Measurements from ENCODE around the gene SHANK3.

SHANK3 gene

DNA sequence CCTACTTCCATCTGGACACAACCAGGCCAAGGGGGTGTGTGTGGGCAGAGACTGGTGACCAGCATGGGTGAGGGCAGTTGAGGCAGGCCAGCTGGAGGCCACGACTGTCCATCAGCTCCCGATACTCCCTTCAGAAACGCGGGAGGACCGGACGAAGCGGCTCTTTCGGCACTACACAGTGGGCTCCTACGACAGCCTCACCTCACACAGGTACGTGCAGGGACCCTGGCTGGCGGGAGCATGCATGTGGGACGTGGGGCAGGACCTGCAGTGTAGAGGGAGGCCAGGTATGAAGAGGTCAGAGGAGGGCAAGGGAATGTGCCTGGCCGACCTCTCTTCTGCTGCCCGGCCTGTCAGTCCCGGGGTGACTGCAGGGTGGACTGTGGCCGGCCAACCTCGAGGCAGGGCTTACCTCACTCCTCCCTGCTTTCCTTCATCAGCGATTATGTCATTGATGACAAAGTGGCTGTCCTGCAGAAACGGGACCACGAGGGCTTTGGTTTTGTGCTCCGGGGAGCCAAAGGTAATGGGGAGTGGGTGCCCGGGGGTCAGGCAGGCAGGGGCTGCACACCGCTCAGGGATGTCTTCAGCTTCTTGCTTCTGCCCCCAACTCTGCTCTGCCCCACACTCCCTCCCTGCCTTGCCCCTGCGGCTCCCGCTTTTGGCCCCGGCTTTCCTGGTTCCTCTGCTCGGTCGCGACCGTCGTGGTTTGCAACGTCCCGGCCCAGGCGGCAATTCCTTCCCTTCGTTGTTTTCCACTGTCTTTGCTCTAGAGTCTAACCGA is 31.3 kb downstream of the SHANK3 start:
- H3K36me3 ChIP-seq (ENCODE audit: insufficient read depth, low read length) = no peaks in the 10 kb centered on the region

DNA sequence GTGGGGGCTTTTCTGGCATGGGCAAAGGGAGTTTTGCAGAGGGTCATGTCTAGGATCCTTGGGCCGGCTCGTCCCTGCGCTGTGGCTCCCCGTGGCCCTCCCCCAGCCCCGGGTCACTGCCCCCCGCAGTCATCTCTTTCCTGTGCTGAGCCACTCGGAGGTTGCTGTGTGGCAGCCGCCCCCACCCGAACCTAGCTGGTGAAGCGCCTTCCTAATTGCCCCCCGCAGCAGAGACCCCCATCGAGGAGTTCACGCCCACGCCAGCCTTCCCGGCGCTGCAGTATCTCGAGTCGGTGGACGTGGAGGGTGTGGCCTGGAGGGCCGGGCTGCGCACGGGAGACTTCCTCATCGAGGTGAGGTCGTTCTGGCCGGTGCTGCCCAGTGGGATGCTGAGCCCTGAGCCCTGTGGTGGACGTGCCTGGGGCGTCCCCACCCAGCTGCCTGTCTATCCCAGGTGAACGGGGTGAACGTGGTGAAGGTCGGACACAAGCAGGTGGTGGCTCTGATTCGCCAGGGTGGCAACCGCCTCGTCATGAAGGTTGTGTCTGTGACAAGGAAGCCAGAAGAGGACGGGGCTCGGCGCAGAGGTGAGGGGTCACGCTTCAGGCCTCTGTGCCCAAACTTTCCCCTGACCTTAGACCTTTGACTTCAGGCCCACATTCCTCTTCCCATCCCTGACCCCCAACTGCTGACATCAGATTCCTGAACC is 32.0 kb downstream of the SHANK3 start:
- Histone ChIP-seq H3K9ac (ENCODE audit: low read depth, low read length) (no peak overlapping the region), H3K36me3 (ENCODE audit: insufficient read depth, low read length) (no peaks in the 10 kb centered on the region), H3K4me1 (ENCODE audit: insufficient read depth, low read length) (peaks cover 3% of the 10 kb centered on the region; the same call in 1 of the 2 replicates), H3K9me3 (ENCODE audit: control insufficient read depth, insufficient read depth, low read length) (no peaks in the 10 kb centered on the region)

More for the DNA sequence above, 31.3 kb downstream of the SHANK3 start:
- no peak overlapping the region for H3K9ac ChIP-seq (ENCODE audit: low read depth, low read length)
- peaks cover 3% of the 10 kb centered on the region; the same call in 1 of the 2 replicates for H3K4me1 ChIP-seq (ENCODE audit: insufficient read depth, low read length)
- no peaks in the 10 kb centered on the region for H3K9me3 ChIP-seq (ENCODE audit: control insufficient read depth, insufficient read depth, low read length)

DNA sequence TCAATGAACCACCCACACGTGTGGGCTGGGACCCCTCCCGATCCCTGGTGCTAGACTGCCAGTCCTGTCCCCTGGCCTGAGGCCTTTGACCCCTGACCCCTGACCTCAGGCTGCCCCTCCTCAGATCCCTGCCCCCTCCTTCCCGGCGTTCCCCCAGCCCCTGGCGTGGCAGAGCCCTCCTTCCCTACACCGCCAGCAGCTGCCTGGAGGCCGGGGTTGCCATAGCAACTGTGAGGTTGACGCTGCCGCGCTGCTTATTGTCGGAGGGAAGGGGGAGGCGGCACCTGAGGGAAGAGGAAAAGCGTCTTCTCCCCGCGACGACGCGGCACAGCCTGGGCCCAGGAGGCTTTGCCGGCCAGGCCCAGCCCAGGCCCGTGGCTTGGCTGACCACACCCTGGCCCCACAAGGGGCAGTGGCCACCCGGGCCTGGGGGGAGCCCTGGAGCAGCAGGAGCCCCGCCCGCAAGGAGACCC is 32.6 kb downstream of the SHANK3 start:
- no peaks in the 10 kb centered on the region for H3K36me3 ChIP-seq (ENCODE audit: insufficient read depth, low read length)
- H3K9ac ChIP-seq (ENCODE audit: low read depth, low read length) = peak overlapping the region; percentile 37; the same call in 1 of the 2 replicates
- H3K4me1 ChIP-seq (ENCODE audit: insufficient read depth, low read length) = peaks cover 3% of the 10 kb centered on the region; the same call in 1 of the 2 replicates
- H3K9me3 ChIP-seq (ENCODE audit: control insufficient read depth, insufficient read depth, low read length) = no peaks in the 10 kb centered on the region

DNA sequence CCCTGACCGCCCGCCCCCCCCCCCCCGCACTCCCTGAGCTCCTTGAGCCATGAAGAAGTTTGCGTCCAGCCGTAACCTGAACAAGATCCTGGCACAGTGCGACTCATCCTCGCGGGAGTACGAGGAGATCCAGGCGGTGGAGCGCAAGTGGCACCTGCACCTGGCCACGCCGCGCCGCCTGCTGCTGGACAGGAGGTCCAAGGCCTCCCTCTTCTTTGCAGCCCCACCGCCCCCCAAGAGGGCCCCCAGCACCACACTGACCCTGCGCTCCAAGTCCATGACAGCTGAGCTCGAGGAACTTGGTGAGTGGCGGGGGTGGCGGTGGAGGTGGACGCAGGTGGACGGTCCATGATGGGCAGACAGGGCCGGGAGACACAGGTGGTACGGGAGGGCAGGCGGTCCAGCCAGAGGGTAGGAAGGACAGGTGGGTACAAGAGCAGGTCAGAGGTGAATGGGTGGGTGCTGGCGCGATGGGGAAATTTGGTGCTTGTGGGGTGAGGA is 33.3 kb downstream of the SHANK3 start:
- no peak overlapping the region for H3K9ac ChIP-seq (ENCODE audit: low read depth, low read length)
- H3K4me1 ChIP-seq (ENCODE audit: insufficient read depth, low read length) = peaks cover 3% of the 10 kb centered on the region; the same call in 1 of the 2 replicates
- no peaks in the 10 kb centered on the region for H3K36me3 ChIP-seq (ENCODE audit: insufficient read depth, low read length)
- H3K9me3 ChIP-seq (ENCODE audit: control insufficient read depth, insufficient read depth, low read length) = no peaks in the 10 kb centered on the region

DNA sequence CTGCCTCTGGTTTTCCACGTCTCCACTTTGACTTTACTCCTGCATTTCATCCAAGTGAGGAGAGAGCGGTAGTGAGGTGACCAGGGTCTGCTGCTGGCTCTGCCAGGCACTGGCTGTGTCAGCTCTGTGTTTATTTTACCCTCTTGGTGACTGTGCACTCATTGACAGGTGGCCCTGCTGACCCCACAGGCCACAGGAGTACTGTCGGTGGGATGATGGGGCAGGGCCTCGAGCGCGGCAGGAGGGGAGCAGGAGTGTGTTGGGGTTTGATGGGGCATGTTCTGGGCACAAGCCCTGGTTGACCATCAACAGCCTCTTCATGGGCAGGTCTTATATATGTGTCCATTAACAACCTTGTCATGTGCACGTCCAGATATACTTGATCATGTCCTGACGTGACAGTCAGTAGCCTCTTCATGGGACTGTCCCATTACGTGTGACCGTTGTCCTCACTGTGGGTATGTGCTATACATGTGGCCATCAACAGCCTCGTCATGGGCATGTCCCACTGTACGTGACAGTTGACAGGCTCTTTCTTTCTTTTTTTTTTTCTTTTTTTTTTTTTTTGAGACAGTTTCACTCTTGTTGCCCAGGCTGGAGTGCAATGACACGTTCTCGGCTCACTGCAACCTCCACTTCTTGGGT is 34.0 kb downstream of the SHANK3 start:
- Histone ChIP-seq H3K9ac (ENCODE audit: low read depth, low read length) (no peak overlapping the region), H3K36me3 (ENCODE audit: insufficient read depth, low read length) (no peaks in the 10 kb centered on the region), H3K4me1 (ENCODE audit: insufficient read depth, low read length) (peaks cover 3% of the 10 kb centered on the region; the same call in 1 of the 2 replicates), H3K9me3 (ENCODE audit: control insufficient read depth, insufficient read depth, low read length) (no peaks in the 10 kb centered on the region)

DNA sequence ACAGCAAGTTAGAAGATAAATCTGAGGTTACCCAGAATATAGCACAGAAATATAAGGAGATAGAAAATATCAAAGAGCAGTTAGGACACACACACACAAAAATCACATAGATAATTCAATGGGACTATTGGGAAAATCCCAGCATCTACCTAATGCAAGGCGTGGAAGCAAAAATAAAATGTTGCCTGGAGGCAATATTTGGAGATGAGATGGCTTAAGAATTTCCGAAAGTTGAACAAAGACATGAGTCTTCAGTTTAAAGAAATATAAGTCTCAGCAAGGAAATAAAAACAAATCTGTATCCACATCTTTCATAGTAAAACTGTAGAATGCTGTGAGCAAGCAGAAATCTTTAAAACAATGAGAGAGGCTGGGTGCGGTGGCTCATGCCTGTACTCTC is 35.9 kb downstream of the SHANK3 start:
- H3K9ac ChIP-seq (ENCODE audit: low read depth, low read length) = no peak overlapping the region
- H3K9me3 ChIP-seq (ENCODE audit: control insufficient read depth, insufficient read depth, low read length) = no peaks in the 10 kb centered on the region

DNA sequence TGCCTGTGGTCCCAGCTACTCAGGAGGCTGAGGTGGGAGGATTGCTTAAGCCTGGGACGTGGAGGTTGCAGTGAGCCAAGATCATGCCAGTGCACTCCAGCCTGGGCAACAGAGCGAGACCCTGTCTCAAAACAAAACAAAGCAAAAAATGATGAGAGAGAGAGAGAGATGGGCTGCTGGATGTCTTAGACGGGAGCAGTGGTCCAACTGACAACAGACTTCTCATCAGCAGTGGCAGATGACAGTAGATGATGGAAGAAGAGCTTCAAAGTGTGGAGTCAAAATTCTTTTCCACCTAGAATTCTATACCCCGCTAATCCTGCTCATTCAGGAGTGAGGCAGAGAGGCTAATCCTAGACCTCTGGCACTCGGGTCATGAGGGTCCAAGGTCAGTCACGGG is 36.4 kb downstream of the SHANK3 start:
- H3K9ac ChIP-seq (ENCODE audit: low read depth, low read length) = no peak overlapping the region
- peaks cover 3% of the 10 kb centered on the region; the same call in 1 of the 2 replicates for H3K4me1 ChIP-seq (ENCODE audit: insufficient read depth, low read length)
- no peaks in the 10 kb centered on the region for H3K36me3 ChIP-seq (ENCODE audit: insufficient read depth, low read length)
- no peaks in the 10 kb centered on the region for H3K9me3 ChIP-seq (ENCODE audit: control insufficient read depth, insufficient read depth, low read length)

More for the DNA sequence above, 35.9 kb downstream of the SHANK3 start:
- Histone ChIP-seq H3K4me1 (ENCODE audit: insufficient read depth, low read length) (peaks cover 3% of the 10 kb centered on the region; the same call in 1 of the 2 replicates), H3K36me3 (ENCODE audit: insufficient read depth, low read length) (no peaks in the 10 kb centered on the region)

DNA sequence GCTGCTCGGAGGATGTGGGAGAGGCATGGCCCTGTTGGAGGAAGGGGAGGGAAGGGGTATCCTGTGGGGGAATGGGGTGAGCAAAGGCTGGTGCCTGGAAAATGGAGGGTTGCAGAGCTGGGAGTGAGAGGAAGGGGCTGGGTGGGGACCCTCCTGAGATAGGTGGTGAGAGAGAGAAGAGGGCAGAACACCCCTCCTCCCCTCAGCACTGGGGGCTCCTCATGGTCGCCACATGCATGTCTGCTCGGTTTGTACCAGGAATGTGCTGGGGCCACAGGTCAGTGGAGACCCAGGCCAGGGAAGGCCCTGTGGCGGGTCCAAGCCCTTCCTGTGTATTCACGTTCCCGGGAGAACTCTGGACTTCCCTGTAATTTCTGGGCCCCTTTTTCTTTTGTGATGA is 37.6 kb downstream of the SHANK3 start:
- Histone ChIP-seq H3K4me1 (ENCODE audit: insufficient read depth, low read length) (no peaks in the 10 kb centered on the region), H3K9ac (ENCODE audit: low read depth, low read length) (no peak overlapping the region), H3K36me3 (ENCODE audit: insufficient read depth, low read length) (no peaks in the 10 kb centered on the region), H3K9me3 (ENCODE audit: control insufficient read depth, insufficient read depth, low read length) (no peaks in the 10 kb centered on the region)

DNA sequence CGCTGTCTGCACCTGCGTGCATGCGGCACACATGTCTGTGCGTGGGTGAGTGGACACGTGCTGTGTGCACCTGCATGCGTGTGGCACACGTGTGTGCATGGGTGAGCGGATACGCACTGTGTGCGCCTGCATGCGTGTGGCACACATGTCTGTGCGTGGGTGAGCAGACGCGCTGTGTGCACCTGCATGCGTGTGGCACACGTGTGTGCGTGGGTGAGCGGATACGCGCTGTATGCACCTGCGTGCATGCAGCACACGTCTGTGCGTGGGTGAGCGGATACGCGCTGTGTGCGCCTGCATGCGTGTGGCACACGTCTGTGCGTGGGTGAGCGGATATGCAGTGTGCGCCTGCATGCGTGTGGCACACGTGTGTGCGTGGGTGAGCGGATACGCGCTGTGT is 38.3 kb downstream of the SHANK3 start:
- H3K9ac ChIP-seq (ENCODE audit: low read depth, low read length) = no peak overlapping the region
- no peaks in the 10 kb centered on the region for H3K36me3 ChIP-seq (ENCODE audit: insufficient read depth, low read length)
- no peaks in the 10 kb centered on the region for H3K4me1 ChIP-seq (ENCODE audit: insufficient read depth, low read length)
- H3K9me3 ChIP-seq (ENCODE audit: control insufficient read depth, insufficient read depth, low read length) = no peaks in the 10 kb centered on the region

DNA sequence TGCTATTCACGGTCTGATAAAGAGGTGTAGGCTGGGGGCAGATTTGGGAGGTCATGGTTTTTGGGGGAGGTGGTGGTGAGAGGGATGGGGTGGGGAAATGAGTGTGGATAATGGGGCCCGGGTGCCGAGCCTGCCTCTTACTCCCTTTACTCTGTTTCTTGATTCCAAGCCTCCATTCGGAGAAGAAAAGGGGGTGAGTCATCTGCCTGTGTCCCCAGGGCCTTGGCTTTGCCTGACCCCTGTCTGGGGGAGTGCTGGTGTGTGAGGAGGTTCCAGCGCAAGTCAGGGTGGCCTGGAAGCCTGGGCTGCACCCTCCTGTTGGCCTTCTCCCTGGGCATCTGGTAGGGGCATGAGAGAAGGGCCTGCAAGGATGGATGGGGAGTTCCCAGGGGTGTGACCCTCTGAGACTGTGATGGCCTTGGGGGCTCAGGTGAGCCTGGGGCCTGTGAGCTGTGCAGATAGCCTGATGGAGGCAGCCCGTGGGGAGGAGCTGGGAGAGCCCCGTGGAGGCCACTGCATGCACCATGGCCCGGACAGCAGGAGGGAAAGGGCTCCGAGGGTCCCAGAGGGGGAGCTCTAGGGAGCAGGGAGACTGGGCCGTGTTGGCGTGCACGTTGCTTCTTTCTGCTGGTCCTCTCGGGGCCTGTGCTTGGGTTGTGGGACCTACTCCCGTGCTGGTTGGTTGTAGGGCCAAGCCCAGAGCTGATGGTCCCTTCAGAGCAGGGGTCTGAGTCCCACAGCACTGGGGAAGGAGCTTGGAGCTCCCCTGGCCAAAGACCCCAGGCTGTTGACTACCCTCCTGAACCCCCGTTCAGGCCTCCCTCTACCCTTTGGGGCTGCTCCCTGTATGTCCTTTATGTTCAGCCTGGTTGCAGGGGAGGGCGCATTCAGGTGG is 39.1 kb downstream of the SHANK3 start:
- no peak overlapping the region for H3K9ac ChIP-seq (ENCODE audit: low read depth, low read length)
- no peaks in the 10 kb centered on the region for H3K9me3 ChIP-seq (ENCODE audit: control insufficient read depth, insufficient read depth, low read length)
- H3K36me3 ChIP-seq (ENCODE audit: insufficient read depth, low read length) = no peaks in the 10 kb centered on the region
- H3K4me1 ChIP-seq (ENCODE audit: insufficient read depth, low read length) = no peaks in the 10 kb centered on the region

DNA sequence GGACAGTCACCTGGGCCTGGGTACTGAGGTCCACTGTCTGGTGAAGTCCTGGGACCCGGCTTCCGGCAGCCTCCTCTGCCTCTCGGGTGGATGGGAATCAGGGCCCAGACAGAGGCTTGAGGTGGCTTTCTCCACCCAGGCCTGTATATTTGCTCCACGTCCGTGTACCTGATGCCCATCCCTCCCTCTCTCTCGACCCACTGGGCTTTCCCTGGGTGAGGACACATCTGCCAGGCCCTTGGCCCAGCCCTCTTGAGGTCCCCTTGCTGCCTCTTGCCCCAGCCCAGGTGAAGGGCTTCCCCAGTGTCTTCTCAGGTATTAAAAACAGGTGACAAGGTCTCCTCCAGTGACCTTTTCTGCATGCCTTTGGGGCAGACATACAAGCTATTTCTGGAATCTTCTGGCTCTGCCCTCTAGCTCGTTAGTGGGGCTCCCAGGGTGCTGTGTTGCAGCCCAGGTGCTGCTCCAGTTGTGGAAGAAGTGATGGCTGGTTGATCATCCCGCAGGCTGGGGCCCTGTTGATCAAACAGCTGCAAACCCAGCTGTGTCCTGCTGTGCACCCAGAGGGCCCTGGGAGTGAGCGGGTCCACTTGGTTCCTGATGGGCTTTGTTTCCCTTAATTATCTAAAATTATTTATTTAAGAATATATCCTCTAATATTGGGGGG is 39.9 kb downstream of the SHANK3 start:
- no peaks in the 10 kb centered on the region for H3K9me3 ChIP-seq (ENCODE audit: control insufficient read depth, insufficient read depth, low read length)
- H3K9ac ChIP-seq (ENCODE audit: low read depth, low read length) = no peak overlapping the region
- no peaks in the 10 kb centered on the region for H3K36me3 ChIP-seq (ENCODE audit: insufficient read depth, low read length)
- H3K4me1 ChIP-seq (ENCODE audit: insufficient read depth, low read length) = no peaks in the 10 kb centered on the region

DNA sequence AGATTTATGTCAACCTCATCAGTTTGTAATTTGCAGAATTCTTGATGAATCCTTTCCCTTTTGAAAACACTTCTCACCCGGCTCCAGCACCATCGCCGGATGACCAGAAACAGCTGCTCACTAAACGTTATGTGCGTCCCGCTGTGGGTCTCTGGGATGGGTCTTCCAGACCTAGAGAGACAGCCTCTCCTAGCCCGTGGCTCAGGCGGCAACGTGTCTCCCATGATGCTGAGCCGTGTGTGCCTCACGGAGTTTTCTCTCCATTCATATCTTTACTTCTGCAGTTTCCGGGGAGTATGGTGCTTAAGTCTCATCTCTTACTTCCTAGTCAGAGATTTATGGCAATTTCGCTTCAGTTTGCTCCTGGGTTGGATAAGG is 40.4 kb downstream of the SHANK3 start:
- Histone ChIP-seq H3K36me3 (ENCODE audit: insufficient read depth, low read length) (no peaks in the 10 kb centered on the region), H3K4me1 (ENCODE audit: insufficient read depth, low read length) (no peaks in the 10 kb centered on the region), H3K9me3 (ENCODE audit: control insufficient read depth, insufficient read depth, low read length) (no peaks in the 10 kb centered on the region), H3K9ac (ENCODE audit: low read depth, low read length) (no peak overlapping the region)

DNA sequence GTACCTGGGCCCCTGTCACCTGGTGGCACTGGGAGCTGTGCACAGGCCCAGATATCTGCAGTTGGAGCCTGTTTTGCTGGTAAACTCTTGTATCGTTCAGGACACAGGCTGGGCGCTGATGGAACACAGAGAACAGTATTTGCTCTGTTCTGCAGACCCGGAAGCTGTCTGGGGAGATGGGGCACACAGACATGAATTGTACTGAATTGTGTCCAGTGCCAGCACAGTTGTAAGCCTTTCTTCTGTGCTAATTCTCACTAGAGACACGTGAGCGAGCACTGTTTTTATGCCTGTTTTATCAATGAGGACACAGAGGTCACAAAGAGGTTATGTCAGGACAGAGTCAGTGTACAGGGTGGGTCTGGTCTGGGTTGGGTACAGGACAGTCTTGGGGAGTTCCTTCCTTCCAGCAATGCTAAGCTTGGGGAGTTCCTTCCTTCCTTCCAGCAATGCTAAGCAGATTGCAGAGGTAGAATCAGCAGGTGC is 41.0 kb downstream of the SHANK3 start:
- Histone ChIP-seq H3K9ac (ENCODE audit: low read depth, low read length) (no peak overlapping the region), H3K9me3 (ENCODE audit: control insufficient read depth, insufficient read depth, low read length) (no peaks in the 10 kb centered on the region), H3K36me3 (ENCODE audit: insufficient read depth, low read length) (no peaks in the 10 kb centered on the region), H3K4me1 (ENCODE audit: insufficient read depth, low read length) (no peaks in the 10 kb centered on the region)
